Activated T-helper 9 cell treated with anti-CD3 and anti-CD28 coated beads, Interleukin-2, amount 50 U/mL, for 16 hours (primary cell): ENCODE results near the gene CFLAR.
A peak's percentile ranks its signal among the peaks of the same experiment; 100 is the strongest.
"Not testable (repeated sequence)": the region's sequence is repeated elsewhere in the genome, so short reads cannot be mapped to it uniquely, and the experiment has no call there.

Experiments used
- DNase-seq: peaks from one replicate; pipeline ENCODE4 v3.0.0-alpha.2; 2020; ENCODE audit warnings: low read depth

The CFLAR gene

GRCh38 chr2:201116115-201116958 lies at the start of gene CFLAR:
Gene CFLAR, plus strand, starts transcription at chr2:201116164. Its CDS starts 13,702 bp downstream, at chr2:201129866.
- DNase-seq: peak; percentile 76

DNA sequence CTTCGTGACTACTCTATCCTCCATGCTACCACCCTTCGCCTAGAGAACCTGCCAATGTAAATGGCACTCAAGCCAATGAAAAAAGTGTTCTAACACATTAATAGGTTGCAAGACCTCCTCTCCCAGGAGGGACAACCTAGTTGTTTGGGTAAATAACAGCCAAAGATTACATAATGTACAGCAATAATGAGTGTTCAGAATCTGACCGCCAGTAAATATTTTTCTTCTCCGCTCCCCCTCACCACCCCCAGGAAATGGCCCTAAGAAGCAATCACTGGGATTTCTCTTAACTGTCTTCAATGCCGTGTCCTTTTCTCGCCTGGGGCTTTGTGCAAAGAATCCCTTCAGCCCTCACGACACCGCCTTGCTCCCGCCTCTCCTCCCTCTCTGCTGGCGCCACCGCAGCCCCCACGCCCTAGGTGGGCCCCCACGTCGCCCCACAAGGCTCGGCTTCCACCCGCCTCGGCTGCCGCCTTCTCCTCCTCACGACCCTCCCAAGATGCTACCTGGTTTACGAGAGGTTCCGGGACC lies 45.0 kb upstream of the CFLAR start:
- no peak for DNase-seq

DNA sequence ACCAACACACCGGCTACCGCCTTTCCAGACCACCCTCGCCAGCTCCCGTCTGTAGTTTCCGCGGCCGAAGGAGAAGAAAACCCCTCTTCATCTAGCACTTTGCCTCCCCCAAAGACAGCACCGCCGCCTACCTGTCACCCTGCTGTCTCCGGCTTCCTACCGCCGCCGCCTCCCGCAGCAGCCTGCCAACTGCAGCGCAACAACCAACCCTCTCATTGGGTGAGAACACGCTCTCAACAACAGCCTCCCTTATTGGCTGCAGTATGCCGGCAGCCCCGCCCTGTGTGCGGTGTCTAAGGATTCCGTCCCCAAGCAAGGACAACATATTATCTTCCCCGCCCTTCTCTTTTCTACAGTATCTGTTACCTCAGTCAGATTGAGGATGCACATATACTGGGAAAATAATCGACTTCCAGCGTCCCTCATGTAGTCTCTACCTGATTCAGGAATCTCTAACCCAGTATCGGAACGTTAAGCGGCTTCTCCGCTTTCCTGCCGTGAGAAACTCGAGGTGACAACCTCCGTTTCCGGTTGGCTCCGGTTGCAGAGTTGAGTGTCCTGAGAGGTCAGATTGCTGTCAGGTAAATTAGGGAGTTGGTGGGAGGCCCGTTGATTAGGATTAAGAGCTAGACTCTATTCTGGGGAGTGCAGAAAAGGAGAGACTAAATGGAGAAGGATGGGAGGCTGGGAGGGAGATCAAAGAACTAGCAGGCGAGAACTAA lies 44.3 kb upstream of the CFLAR start, which contains the start of the genes HYCC2 and NDUFB3:
Gene HYCC2 (minus strand): TSS at position 193 of the 722 bp plus-strand sequence. CDS start 47,662 bp downstream, outside the sequence.
Gene NDUFB3 (plus strand): TSS at position 523 of the 722 bp plus-strand sequence. CDS start 6,882 bp downstream, outside the sequence.
- DNase-seq: peak; percentile 82

DNA sequence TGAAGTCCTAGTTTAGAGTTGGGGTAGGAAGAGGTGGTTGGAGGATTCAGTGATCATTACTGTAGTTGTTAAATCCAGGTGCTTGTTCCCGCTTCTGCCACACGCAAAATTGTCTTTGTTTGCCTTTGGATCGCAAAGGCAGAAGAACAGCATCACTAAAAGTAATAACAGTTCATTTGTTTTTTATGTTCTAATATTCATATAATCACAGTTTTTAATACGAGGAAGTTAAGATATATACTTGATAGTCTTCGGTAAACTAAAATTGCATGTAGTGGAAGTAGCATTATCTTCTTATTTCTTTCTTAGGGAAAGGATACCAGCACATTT lies 43.8 kb upstream of the CFLAR start:
- DNase-seq: no peak

- DNase-seq: no peak
Measured at GRCh38 chr2:201073071-201073470, 42.9 kb upstream of the CFLAR start.

DNA sequence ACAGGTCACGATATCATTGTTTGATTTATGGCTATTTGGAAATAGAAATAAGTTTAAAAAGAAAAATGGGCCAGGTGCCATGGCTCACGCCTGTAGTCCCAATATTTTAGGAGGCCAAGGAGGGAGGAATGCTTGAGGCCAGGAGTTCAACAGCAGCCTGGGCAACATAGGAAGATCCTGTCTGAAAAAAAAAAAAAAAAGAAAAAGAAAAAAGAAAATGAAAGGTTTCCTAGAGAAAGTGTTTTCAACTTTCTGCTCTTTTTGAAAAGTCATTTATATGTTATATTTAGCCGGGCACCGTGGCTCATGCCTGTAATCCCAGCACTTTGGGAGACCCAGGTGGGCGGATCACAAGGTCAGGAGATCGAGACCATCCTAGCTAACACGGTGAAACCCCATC lies 41.0 kb upstream of the CFLAR start:
- no peak for DNase-seq

DNA sequence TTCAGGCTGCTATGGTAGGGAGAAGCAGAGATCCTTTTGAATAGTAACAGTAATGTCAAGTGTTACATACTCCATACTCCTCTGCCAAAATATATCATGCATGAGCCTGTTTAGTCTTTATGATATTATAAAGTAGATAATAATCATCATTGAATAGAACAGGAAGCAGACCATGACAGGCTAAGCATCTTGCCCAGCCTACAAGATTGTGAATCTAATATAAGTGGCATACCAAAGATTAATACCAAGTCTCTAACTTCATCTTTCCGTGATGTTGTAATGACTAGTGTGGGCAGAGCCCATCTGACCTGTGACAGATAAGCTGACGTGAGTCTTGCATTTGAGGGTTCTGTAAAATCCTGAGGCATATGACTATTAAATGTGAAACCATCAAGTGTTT lies 31.1 kb upstream of the CFLAR start:
- DNase-seq: no peak

GRCh38 chr2:201090574-201090973 lies 25.4 kb upstream of the CFLAR start:
- DNase-seq: no peak

- no peak for DNase-seq
Measured at GRCh38 chr2:201093573-201093972, 22.4 kb upstream of the CFLAR start.

DNA sequence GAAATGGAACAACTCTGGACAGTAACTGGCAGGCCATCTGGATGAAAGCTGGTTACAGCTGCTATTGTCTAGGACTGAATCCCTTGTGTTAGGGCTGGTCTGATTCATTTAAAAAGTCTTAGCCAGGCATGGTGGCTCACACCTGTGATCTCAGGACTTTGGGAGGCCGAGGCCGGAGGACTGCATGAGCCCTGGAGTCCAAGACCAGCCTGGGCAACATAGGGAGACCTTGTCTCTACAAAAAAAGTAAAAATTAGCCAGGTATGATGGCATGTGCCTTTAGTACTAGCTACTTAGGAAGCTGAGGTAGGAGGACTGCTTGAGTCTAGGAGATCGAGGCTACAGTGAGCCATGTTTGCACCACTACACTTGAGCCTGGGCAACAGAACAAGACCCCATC lies 15.5 kb upstream of the CFLAR start:
- no peak for DNase-seq

GRCh38 chr2:201105759-201106158 lies 10.2 kb upstream of the CFLAR start:
- no peak for DNase-seq

DNA sequence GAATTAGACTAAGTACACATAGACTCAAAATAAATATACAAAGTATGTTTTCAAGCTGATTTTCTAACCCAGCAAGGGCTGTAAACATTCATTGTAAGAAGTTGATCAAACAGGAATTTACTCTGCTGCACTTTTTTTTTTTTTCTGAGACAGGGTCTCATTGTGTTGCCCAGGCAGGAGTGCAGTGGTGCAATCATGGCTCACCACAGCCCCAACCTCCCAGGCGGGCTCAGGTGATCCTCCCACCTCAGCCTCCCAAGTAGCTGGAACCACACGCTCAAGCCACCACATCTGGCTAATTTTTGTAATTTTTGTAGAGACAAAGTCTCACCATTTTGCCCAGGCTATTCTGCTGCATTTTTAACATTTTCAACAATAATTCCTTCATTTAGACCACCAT lies 8.3 kb upstream of the CFLAR start:
- DNase-seq: no peak

- no peak for DNase-seq
Measured at GRCh38 chr2:201108341-201108740, 7.6 kb upstream of the CFLAR start.

DNA sequence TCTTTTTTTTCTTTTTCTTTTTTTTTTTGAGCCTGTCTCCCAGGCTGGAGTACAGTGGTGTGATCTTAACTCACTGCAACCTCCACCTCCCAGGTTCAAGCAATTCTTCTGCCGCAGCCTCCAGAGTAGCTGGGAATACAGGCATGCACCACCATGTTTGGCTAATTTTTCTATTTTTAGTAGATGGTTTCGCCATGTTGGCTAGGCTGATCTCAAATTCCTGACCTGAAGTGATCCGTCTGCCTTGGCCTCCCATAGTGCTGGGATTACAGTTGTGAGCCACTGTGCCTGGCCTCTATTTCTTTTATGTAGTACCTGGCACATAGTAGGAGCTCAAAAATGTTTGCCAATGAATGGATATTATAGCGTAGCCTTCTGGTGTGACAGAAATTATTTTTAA lies 6.8 kb upstream of the CFLAR start:
- no peak for DNase-seq

DNA sequence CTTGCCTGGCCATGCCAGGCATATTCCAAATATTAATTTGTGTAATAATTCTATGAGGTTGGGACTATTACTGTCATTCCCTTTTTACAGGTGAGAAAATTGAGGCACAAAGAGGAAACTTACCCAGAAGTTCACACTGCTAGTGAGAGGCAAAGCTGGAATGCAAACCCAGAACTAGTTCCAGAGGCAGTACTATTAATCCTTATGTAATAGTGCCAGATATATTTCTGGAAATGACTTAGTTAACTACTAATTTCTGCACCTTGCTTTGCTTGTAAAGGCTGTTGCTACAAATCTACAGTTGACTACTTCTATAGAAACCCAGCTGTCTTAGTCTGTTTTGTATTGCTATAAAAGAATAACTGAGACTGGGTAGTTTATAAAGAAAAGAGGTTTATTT lies 5.3 kb upstream of the CFLAR start:
- DNase-seq: no peak

DNA sequence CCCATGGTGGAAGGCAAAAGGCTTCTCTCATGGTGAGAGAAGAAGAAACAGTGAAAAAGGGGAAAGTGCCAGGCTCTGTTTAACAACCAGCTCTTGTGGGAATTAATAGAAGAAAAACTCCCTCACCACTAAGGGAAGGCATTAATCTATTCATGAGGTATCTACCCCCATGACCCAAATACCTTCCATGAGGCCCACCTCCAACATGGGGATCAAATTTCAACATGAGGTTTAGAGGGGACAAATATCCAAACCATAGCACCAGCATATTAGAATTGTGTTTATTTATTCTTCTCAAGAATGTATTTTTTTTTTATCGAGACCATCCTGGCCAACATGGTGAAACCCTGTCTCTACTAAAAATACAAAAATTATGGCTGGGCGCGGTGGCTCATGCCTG lies 4.9 kb upstream of the CFLAR start:
- DNase-seq: no peak

DNA sequence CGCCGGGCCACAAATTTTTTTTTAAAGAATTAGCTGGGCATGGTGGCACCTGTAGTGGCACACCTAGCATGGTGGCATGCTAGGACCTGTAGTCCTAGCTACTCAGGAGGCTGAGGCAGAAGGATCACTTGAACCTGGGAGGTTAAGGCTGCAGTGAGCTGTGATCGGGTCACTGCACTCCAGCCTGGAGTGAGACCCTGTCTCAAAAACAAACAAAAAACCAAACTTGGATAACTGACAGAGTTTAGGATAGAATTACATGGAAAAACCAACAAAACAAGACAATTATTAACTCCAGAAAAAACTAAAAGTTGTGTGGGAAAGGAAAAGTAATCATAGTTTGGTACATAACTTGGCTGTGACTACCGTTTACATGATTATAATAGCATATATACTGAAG lies 1.6 kb upstream of the CFLAR start:
- no peak for DNase-seq

DNA sequence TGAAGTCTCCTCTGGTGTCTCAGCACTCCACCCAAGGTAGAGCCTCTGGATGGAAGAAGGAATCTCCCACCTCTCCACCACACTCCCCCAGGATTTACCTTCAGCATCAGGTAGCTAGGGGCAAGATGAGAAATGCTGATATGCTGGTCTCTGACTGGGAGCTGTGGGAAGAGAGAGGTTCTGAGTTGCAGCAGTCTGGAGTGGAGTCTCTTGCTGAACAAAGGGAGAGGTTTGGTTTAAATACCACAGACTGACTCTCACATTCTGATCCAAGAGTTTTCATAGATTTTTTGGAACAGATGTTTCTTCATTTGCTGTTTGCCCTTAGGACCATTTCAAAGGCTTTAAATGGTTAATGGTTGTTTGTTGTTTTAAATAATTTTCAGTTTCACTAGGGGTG lies 1.1 kb upstream of the CFLAR start:
- no peak for DNase-seq

DNA sequence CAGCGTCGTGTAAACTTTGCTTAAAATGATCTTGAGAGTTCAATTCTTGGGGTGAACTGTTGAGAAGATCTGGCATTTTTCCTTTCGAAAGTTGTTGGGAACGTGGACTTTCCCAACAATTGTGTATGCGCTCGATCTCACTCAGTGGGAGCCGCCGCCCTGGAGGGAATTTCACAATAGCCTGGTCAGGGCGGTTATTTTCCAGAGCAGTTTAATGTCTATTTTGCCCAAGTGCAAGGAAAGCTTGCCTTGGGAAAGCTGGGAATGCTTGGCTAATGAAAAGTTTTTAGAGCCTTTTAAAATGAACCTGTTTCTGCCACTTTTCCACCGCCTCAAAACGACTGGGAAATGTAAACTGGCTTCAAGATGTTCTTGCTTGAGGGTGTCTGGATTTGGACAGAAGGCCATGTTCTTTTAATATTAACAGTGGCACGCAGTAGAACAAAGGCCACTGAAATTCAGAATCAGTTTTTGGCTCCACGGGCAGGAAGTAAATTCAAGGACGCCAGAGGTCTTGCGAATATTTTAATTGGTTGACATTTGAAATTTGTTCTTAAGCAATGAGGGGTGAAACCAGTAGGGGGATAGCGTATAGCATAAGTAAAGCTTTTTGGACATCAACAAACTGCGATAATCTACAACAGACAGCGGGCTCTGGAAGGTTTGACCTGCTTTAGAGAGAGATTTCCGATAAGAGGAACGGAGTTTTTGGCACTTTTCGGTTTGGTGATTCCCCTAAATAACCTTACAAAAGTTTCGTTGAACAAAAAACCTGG lies 1.2 kb downstream of the CFLAR start:
- no peak for DNase-seq

GRCh38 chr2:201117735-201118094 lies 1.8 kb downstream of the CFLAR start:
- DNase-seq: not testable (repeated sequence)

DNA sequence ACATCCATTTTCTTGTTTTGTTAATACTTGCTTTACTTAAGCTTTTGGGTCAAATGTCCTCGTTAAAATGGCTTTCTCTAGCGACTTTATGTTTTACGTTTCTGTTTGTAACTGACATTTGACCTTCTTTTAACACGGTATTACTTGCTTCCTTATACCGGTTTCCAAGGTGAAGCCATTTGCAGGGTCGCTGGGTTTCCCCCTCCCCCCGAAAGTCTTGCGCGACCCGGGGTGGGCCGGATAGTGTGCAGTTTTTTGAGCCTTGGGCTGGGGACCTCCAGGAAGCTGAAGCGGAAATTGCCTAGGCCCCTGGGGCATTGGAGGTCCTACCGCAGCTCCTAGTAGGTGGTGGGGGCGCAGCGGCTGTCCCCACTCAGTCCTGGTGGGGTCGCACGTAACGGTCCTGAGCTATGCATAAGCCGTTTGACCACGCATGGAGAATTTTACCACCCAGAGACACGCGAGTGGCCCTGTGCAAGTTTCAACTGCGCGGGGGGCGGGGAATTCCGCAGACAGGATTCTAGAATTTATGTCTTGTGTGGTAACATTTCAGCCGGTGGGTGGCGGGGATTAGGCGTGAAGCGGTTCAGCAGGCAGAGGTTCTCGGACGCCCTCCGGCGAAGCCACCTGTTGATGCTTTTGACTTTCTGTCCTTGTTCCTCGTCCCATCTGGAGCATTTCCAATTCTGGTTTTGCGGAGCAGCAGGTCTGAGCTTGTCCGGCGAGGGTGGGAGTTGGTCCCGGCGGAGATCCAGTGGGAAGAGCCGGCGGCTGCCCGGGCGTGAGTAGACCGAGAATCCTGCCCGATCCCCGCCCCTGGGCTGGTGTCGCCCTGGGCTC lies 2.4 kb downstream of the CFLAR start:
- peak; percentile 83 for DNase-seq
